IMR-90 (cell line): ENCODE data around the gene NBEA. TPM values are rescaled to one million over a fixed set of nuclear protein-coding genes. Genes with fewer than 3 reads are reported as not detected.

Source experiments
- ATAC-seq: fragments of 200-7000 bp; cut with Tn5 transposase; 2 replicates; pipeline ENCODE4 v1.9.1; 2020; ENCODE audit warnings: low read depth, mild to moderate bottlenecking, moderate library complexity
- BruUV-seq: library from RNA; stranded (reverse); fragments of 400-500 nt; replicated peaks from 2 replicates; lab custom pipeline; 2021; lab: Mats Ljungman, UMichigan
- CTCF ChIA-PET: fragments of 300-600 bp; formaldehyde crosslinking; extraction: SDS; loops from one replicate; lab custom pipeline; 2021; ENCODE audit warnings: antibody characterized with exemption; lab: Yijun Ruan, JAX
- POLR2A ChIA-PET: fragments of 300-600 bp; sonication (Branson Sonifier 250); formaldehyde crosslinking; loops from one replicate; lab custom pipeline; 2022; ENCODE audit warnings: antibody characterized with exemption; ENCODE audit not compliant: unreplicated experiment; lab: Charles Lee
- DNase-seq: peaks from one replicate; pipeline ENCODE4 v3.0.0; 2013
- H2AFZ ChIP-seq: replicated peaks from 2 replicates; pipeline ENCODE3; 2013; ENCODE audit warnings: low read length, mild to moderate bottlenecking; ENCODE audit not compliant: poor library complexity
- H2AK5ac ChIP-seq: 2 replicates; pipeline ENCODE4 v1.6.1; 2013; ENCODE audit warnings: low read depth, low read length, inconsistent platforms
- H2AK9ac ChIP-seq: replicated peaks from 2 replicates; pipeline ENCODE3; 2013; ENCODE audit warnings: mild to moderate bottlenecking, low read depth, low read length, moderate library complexity; ENCODE audit not compliant: poor library complexity
- H2BK120ac ChIP-seq: 2 replicates; pipeline ENCODE4 v1.6.1; 2013; ENCODE audit warnings: low read depth, low read length, inconsistent platforms
- H2BK15ac ChIP-seq: 3 replicates; pipeline ENCODE4 v1.6.1; 2013; ENCODE audit warnings: low read depth, low read length, inconsistent platforms
- H2BK20ac ChIP-seq: 2 replicates; pipeline ENCODE4 v1.6.1; 2013; ENCODE audit warnings: low read depth, mild to moderate bottlenecking, inconsistent platforms, low read length, moderate library complexity
- H2BK5ac ChIP-seq: 2 replicates; pipeline ENCODE4 v1.6.1; 2013; ENCODE audit warnings: mild to moderate bottlenecking, low read depth, low read length, inconsistent platforms; ENCODE audit not compliant: poor library complexity, severe bottlenecking
- H3K14ac ChIP-seq: replicated peaks from 2 replicates; pipeline ENCODE4 v1.6.1; 2013; ENCODE audit warnings: low read depth, low read length, inconsistent platforms
- H3K18ac ChIP-seq: 2 replicates; pipeline ENCODE4 v1.6.1; 2013; ENCODE audit warnings: low read depth, low read length, control low read depth
- H3K23ac ChIP-seq: 2 replicates; pipeline ENCODE4 v1.6.1; 2013; ENCODE audit warnings: low read depth, low read length, inconsistent platforms
- H3K27ac ChIP-seq: 2 replicates; pipeline ENCODE4 v1.5.1; 2013; ENCODE audit warnings: mild to moderate bottlenecking, control low read depth, low read length; ENCODE audit not compliant: insufficient read depth
- H3K27me3 ChIP-seq: 2 replicates; pipeline ENCODE4 v1.6.1; 2013; ENCODE audit warnings: low read length; ENCODE audit not compliant: control insufficient read depth, insufficient read depth
- H3K36me3 ChIP-seq: 2 replicates; pipeline ENCODE4 v1.6.1; 2013; ENCODE audit warnings: low read length, mixed read lengths; ENCODE audit not compliant: control insufficient read depth, insufficient read depth
- H3K4ac ChIP-seq: 2 replicates; pipeline ENCODE4 v1.6.1; 2013; ENCODE audit warnings: low read depth, low read length, inconsistent platforms
- H3K4me1 ChIP-seq: 2 replicates; pipeline ENCODE4 v1.6.1; 2013; ENCODE audit warnings: low read length, mixed read lengths; ENCODE audit not compliant: control insufficient read depth, insufficient read depth
- H3K4me2 ChIP-seq: 2 replicates; pipeline ENCODE4 v1.6.1; 2013; ENCODE audit warnings: low read depth, mild to moderate bottlenecking, control low read depth, low read length, moderate library complexity
- H3K4me3 ChIP-seq: 2 replicates; pipeline ENCODE4 v1.5.1; 2013; ENCODE audit warnings: low read depth, mild to moderate bottlenecking, control low read depth, low read length, moderate library complexity; ENCODE audit not compliant: insufficient read depth
- H3K56ac ChIP-seq: 2 replicates; pipeline ENCODE4 v1.6.1; 2013; ENCODE audit warnings: low read length, inconsistent platforms; ENCODE audit not compliant: insufficient read depth; ENCODE audit errors: extremely low read depth
- H3K79me1 ChIP-seq, 2 experiments: 2 replicates each; pipeline ENCODE4 v1.6.1; 2013; ENCODE audit warnings: low read length in 2 of 2, inconsistent platforms in 1 of 2, low read depth in 1 of 2
- H3K9ac ChIP-seq: 2 replicates; pipeline ENCODE4 v1.6.1; 2013; ENCODE audit warnings: low read depth, low read length, control low read depth
- H3K9me1 ChIP-seq: 2 replicates; pipeline ENCODE4 v1.6.1; 2013; ENCODE audit warnings: low read length, inconsistent platforms; ENCODE audit not compliant: insufficient read depth
- H3K9me3 ChIP-seq: 2 replicates; pipeline ENCODE4 v1.6.1; 2013; ENCODE audit warnings: low read length; ENCODE audit not compliant: control insufficient read depth, insufficient read depth
- H4K20me1 ChIP-seq: 2 replicates; pipeline ENCODE4 v1.6.1; 2013; ENCODE audit warnings: low read length, inconsistent platforms; ENCODE audit not compliant: insufficient read depth
- H4K5ac ChIP-seq: 2 replicates; pipeline ENCODE4 v1.6.1; 2013; ENCODE audit warnings: mild to moderate bottlenecking, low read depth, low read length, control low read depth
- H4K8ac ChIP-seq, 2 experiments: 2 replicates each; pipeline ENCODE4 v1.6.1; 2013; ENCODE audit warnings: low read depth in 2 of 2, low read length in 2 of 2, control low read depth in 1 of 2, inconsistent platforms in 1 of 2
- H4K91ac ChIP-seq: 2 replicates; pipeline ENCODE4 v1.6.1; 2013; ENCODE audit warnings: low read depth, low read length, inconsistent platforms; ENCODE audit not compliant: insufficient read depth
- BHLHE40 ChIP-seq: fragments of 150-350 bp; IDR thresholded peaks from 2 replicates; pipeline ENCODE4 v1.6.1; 2016; ENCODE audit warnings: mild to moderate bottlenecking, low read depth, low read length
- CHD1 ChIP-seq: IDR thresholded peaks from 2 replicates; pipeline ENCODE4 v1.6.1; 2012; ENCODE audit warnings: low read depth, low read length, improper control_type of control experiment
- FOS ChIP-seq: fragments of 150-350 bp; IDR thresholded peaks from 2 replicates; pipeline ENCODE4 v1.6.1; 2016; ENCODE audit warnings: low read depth, low read length
- MAZ ChIP-seq: IDR thresholded peaks from 2 replicates; pipeline ENCODE4 v1.6.1; 2012; ENCODE audit warnings: low read depth, mild to moderate bottlenecking, low read length, improper control_type of control experiment, moderate library complexity, borderline replicate concordance
- NFE2L2 ChIP-seq: fragments of 150-350 bp; IDR thresholded peaks from 2 replicates; pipeline ENCODE4 v1.6.1; 2016; ENCODE audit warnings: low read depth, mild to moderate bottlenecking, low read length
- POLR2A ChIP-seq: IDR thresholded peaks from 2 replicates; pipeline ENCODE4 v1.6.1; 2012; ENCODE audit warnings: mild to moderate bottlenecking, low read depth, low read length
- RFX5 ChIP-seq: IDR thresholded peaks from 2 replicates; pipeline ENCODE4 v1.8.0; 2012; ENCODE audit warnings: low read depth, mild to moderate bottlenecking, low read length, moderate library complexity
- SMC3 ChIP-seq: fragments of 150-350 bp; IDR thresholded peaks from 2 replicates; pipeline ENCODE4 v1.6.1; 2016; ENCODE audit warnings: low read depth, mild to moderate bottlenecking, antibody characterized with exemption, low read length, moderate library complexity
- WGBS, 2 experiments: methylation state at CpG; one replicate each; pipeline versions ENCODE4 v1.1.5 to v1.1.7; 2013; ENCODE audit warnings: missing lambda C conversion rate in 2 of 2; ENCODE audit not compliant: insufficient read length in 1 of 2; ENCODE audit errors: extremely low coverage in 2 of 2; 5-methylcytosine and 5-hydroxymethylcytosine counted together
- dilution Hi-C: fragments of 300-500 bp; cut with HindIII; formaldehyde crosslinking; loops from one replicate; pipeline ENCODE4 v1.14.3; 2018; ENCODE audit warnings: low sequenced_read_pairs; ENCODE audit not compliant: unreplicated experiment
- in situ Hi-C: fragments of 300-500 bp; cut with MboI; formaldehyde crosslinking; loops from 3 replicates; pipeline ENCODE4 v1.14.3; 2019; ENCODE audit warnings: low sequenced_read_pairs, inconsistent platforms, mixed read lengths
- intact Hi-C: fragments of 100-400 bp; cut with micrococcal nuclease; formaldehyde crosslinking; loops from 2 replicates; pipeline ENCODE4 v1.10.0; 2022
- polyA plus RNA-seq, 3 experiments: library from polyadenylated mRNA; depleted of rRNA; stranded (reverse); fragments of >200 nt; gene quantifications; 2 replicates each; pipeline ENCODE4 v1.2.3, GENCODE V29; 2012; ENCODE audit warnings: low replicate concordance in 1 of 3
- total RNA-seq: library from RNA; depleted of rRNA; stranded (reverse); fragments of >200 nt; gene quantifications from 2 replicates; pipeline ENCODE4 v1.2.3, GENCODE V29; 2012
- TF ChIP-seq, protein P1 (sequence below): fragments of 150-350 bp; IDR thresholded peaks from 2 replicates; pipeline ENCODE4 v1.6.1; 2016; ENCODE audit warnings: low read depth, mild to moderate bottlenecking, low read length, moderate library complexity, borderline replicate concordance

NBEA gene
- total and polyA plus RNA-seq, 2 of the 4 experiments (the other 2 are of a cell fraction), result 0.82 to 2.2 TPM

DNA sequence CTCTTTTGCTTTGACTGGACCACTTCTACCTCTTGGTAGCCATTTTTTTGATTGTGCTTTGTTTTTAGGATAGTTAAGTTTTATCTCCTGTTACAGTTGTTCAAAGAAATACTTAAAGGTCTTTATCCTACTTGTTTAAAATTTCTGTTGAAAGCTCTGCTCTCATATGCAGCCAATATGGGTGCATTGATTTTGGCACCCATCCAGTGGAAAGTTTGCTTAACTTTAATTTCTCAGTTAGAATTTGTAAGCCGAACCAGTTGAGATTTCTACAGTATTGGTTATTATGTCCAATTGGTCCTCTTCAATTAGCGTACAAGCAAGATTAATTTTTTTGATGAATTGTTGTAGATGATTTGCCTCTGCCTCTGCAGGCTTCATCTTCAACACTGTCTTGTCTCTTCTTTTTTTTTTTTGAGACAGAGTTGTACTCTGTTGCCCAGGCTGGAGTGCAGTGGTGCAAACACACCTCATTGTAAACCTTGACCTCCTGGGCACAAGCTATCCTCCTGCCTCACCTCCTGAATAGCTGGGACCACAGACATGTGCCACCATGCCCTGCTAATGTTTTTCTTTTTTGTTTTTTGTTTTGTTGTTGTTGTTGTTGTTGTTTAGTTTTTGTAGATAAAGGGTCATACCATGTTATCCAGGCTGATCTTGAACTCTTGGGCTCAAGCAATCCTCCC is 469.1 kb downstream of the NBEA start:
- DNase-seq (no peak), ATAC-seq (no peak)
- Histone ChIP-seq H3K36me3 (no peaks in the 10 kb centered on the region), H3K4me3 (no peak overlapping the region), H4K91ac (no peak overlapping the region), H4K8ac (no peak overlapping the region), H3K79me1 (no peaks in the 10 kb centered on the region), H4K20me1 (no peaks in the 10 kb centered on the region), H3K4me1 (no peaks in the 10 kb centered on the region), H3K4me2 (no peak overlapping the region), H2AK5ac (no peak overlapping the region), H3K14ac (no peak overlapping the region), H3K56ac (no peak overlapping the region), H2BK15ac (no peak overlapping the region), H3K18ac (no peak overlapping the region), H3K9me3 (no peaks in the 10 kb centered on the region), H3K9me1 (no peaks in the 10 kb centered on the region), H3K9ac (no peak overlapping the region), H2BK5ac (no peak overlapping the region), H2BK20ac (no peak overlapping the region), H2BK120ac (no peak overlapping the region), H4K5ac (no peak overlapping the region), H3K23ac (no peak overlapping the region), H3K27me3 (no peaks in the 10 kb centered on the region), H3K27ac (no peak overlapping the region), H2AK9ac (no peak overlapping the region), H2AFZ (no peak overlapping the region), H3K4ac (no peak overlapping the region)
- ChIA-PET CTCF (no interaction called here), POLR2A (no interaction called here)
- in situ Hi-C loops (no loop called here), intact Hi-C loops (no loop called here), dilution Hi-C loops (no loop called here)
- TF ChIP-seq SMC3 (no peak), POLR2A (no peak), BHLHE40 (no peak), FOS (no peak), CHD1 (no peak), MAZ (no peak), RFX5 (no peak), NFE2L2 (no peak)
- TF ChIP-seq, protein P1, sequence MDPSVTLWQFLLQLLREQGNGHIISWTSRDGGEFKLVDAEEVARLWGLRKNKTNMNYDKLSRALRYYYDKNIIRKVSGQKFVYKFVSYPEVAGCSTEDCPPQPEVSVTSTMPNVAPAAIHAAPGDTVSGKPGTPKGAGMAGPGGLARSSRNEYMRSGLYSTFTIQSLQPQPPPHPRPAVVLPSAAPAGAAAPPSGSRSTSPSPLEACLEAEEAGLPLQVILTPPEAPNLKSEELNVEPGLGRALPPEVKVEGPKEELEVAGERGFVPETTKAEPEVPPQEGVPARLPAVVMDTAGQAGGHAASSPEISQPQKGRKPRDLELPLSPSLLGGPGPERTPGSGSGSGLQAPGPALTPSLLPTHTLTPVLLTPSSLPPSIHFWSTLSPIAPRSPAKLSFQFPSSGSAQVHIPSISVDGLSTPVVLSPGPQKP, result no peak
- BruUV-seq, result no TSS peak
- WGBS, 2 experiments, result no CpG with 5 or more reads among the region's 2 CpGs
